CD4-positive, alpha-beta T cell treated with Interleukin-1 beta for 1 hour (primary cell): ENCODE measurements around the gene NCOA1.
"Not testable (repeated sequence)": the region's sequence is repeated elsewhere in the genome, so short reads cannot be mapped to it uniquely, and the experiment has no call there.

Source experiments
- DNase-seq, 2 donors: peaks; one replicate each; pipeline ENCODE4 v3.0.0-alpha.2; 2020 to 2022

The NCOA1 gene

DNA sequence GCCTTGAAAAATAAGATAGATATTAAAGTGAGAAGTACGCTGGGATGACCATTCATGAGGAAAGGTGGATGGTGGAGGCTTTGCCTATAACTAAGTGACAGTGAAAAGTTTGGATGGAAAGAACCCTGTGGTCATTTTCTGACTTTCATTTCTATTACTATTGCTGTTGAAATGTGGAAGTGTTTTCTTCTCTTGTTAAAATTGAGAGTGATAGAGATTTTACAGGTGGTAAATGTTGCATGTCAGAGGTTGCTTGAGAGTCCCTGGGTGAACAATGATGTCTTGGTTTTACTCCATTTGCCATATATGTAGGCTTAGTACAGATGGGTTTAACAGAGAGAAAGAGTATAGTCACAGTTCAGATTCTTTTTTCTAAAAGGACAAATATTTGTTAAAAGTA is 18.4 kb downstream of the NCOA1 start:
- DNase-seq = no peak

DNA sequence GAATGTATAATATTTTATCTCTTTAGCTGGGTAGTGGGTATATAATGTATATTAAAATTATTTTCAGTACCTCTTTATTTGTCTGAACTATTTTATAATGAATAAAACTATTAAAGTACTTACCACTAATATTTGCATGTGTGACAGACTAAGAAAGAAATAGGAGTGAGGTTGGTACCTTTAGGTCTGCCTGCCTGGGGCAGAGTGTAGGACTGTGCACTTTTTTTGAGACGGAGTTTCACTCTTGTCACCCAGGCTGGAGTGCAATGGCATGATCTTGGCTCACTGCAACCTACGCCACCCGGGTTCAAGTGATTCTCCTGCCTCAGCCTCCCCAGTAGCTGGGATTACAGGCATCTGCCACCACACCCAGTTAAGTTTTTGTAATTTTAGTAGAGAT is 18.8 kb downstream of the NCOA1 start:
- DNase-seq = no peak

DNA sequence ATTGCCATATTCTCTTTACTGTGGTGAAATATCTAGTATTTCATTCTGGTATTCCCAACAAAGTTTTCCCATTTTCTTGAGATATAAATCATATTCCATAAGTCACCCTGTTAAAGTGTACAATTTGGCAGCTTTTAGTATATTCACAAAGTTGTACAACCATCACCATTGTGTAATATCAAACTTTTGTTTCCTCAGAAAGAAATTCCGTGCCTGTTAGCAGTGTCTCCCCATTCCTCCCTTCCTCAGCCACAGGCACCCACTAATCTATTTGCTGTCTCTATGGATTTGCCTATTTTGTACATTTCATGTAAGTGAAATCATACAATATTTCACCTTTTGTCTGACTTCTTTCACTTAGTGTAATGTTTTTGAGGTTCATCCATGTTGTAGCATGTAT is 19.7 kb downstream of the NCOA1 start:
- DNase-seq = no peak

DNA sequence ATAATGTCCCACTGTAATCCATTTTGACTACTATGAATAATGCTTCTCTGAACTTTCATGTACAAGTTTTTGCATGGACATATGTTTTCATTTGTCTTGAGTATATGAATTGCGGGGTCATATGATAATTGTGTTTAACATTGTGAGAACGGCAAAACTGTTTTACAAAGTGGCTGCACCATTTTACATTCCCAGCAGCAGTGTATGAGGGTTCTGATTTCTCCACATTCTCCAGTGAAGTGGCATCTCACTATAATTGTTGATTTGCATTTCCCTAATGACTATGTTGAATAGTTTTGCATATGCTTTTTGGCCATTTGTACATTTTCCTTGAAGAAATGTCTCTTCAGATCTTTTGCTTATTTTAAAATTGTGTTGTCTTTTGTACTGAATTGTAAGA is 20.1 kb downstream of the NCOA1 start:
- DNase-seq = no peak

DNA sequence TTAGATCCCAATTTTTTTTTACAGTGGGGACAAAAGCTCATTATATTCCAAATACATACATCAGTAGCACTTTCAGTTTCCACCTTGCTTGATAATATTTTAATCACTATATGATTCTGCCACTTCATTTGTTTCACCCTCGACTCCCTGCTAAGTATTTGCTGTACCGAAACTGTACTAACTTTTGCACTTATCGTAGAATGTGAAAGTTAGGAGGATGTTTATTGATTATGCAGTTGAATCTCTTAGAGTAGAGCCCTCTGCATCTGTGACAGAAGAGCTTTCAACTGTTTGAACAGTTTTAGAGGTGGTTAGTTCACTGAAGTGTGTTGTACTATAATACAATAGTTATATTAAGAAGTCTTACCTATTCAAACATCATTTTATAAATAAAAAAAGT is 20.8 kb downstream of the NCOA1 start:
- no peak for DNase-seq

DNA sequence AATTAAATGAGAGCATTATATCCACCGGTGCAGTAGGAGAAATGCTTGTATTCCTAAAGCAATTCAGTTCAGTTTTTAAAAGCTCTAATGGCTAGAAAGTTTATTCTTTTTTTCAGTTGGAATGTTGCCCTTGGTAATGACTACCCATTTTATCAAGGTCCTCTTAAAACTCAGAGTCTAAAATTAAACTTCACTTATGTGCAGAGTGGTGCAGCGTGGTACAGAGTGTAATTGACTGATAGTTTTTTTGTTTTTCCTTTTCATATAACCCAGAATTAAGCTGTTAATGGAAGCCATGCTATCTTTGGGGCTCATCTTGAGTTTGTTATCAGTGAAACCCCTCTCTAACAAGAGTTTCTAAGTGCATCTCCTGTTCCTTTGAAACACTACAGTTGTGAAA is 21.4 kb downstream of the NCOA1 start:
- no peak for DNase-seq

DNA sequence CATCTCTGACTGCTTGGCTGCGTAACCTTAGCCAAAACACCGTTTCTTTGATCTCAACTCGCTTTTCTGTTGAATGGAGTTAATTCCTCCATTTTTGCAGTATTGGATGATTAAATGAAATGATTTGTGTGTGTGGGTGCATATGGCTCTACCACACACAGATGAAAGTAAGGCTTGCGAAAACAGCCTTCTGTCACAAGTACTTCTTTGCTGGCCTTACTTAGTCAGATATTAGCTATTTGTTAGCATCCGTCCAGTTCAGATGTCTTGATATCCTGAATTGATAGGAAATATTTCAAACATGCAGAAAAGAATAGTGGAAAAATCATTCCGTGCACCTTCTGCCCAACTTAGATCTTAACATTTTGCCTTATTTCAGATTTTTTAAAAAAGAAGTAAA is 21.8 kb downstream of the NCOA1 start:
- no peak for DNase-seq

DNA sequence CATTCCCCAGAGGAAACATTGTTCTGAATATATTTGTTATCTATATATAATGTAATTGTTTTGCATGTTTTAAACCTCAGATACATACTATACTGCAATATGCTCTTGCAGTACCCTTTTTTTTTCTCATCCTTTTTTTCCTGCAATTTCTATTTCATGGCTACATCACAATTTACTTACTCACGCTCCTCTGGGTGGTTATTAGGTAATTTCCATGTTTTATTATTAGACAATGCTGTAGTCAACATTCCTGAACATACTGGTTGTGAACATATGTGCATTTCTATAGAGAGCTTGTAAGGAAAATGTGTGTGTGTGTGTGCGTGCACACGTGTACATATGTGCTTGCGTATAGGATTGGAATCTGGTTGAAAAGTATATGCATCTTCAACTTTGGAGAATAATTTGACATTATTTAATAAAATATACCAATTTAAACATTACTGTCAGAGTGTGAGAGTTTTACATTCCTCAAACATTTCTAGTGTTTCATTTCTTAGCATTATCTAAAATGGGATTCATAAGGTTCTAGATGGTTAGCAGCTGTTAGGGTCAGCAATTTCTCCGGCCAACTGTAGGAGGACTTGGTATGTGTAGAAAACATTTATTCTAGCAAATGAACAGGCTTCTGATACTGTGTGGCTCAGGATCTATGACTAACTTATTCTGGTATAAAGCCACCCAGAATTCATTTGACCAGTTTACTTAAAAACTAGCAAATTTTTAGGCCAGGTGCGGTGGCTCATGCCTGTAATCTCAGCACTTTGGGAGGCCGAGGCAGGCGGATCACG is 22.4 kb downstream of the NCOA1 start:
- DNase-seq = no peak

DNA sequence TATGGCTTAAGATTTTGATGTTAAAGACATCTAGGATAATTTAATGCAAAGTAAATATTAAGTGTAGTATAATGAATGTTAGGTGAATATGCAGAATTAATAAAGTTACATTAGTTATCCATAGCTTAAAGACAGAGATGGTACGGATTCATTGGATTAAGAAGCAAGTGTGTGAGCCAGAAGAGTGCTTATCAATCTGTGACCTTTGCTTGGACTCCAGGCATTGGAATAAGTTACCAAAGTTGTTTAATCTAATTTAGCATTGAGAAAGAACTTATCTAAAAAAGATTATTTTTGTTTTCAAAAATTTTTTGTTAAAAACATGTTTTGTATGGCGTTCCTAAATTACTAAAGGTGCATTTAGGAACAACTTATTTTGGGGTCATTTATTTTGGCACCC is 23.8 kb downstream of the NCOA1 start:
- DNase-seq = no peak

DNA sequence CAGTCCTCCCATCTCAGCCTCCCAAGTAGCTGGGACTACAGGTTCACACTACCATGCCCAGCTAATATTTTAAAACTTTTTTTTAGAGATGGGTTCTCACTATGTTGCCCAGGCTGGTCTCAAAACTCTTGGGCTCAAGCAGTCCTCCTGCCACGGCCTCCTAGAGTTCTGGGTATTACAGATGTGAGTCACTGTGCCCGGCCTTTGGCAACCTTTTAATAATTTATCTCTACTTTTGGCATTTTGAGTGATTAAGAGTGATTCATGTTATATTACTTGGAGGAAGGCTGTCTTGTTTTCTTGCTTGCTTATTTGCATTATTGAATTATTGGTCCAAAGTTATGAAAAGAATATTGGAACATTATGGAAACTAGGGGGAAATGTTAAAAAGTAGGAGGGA is 24.3 kb downstream of the NCOA1 start:
- no peak for DNase-seq

DNA sequence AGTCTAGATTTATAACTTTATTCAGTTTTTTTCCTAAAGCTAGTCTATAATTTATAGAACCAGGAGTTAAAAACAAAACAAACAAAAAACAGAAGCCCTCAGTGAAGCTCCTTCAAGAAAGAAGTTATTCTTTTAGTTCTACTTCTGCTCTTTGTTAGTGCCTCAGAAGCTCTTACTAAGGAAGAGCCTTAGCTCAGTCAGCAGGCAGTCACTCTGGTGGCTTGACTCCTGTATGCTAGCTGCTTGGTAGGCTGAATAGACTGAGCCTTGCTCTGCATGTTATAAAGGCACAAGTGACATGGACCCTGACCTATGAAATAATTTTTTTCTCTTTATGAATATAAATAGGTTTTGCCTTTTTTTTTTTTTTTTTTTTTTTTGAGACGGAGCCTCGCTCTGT is 24.8 kb downstream of the NCOA1 start:
- no peak for DNase-seq

DNA sequence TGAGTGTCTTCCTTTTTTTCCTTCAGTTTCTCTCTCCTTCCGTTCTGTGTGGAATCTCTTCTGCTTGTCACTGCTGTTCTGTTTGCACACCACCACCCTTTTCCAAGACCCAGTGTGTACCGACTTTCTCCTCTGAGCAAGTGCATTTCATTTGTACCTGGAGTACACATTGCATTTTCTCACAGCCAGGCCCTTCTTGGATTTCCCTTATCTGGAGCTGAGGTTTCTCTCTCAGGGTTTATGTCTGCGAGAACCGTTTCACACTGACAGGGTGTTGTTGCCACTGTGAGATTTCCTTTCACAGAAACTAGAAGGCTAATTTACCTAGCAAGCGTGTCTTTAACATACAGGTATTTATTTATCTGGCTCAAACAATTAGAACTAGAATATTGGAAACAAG is 26.2 kb downstream of the NCOA1 start:
- DNase-seq = peak in 1 of 2 donors; percentile 14

DNA sequence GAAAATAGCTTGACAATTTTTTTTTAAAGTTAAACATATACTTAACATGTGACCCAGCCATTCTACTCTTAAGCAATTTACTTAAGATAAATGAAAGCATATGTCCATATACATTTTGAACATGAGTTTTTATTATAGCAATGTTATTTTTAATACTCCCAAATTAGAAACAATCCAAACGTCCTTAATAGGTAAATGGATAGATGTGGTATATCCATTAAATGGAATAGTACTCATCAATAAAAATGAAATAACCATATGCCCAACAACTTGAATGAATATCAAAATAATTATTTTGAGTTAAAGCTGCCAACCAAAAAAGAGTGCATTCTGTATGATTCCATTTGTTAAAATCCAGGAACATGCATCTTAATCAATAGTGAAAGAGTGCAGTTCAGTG is 29.1 kb downstream of the NCOA1 start:
- DNase-seq = no peak

DNA sequence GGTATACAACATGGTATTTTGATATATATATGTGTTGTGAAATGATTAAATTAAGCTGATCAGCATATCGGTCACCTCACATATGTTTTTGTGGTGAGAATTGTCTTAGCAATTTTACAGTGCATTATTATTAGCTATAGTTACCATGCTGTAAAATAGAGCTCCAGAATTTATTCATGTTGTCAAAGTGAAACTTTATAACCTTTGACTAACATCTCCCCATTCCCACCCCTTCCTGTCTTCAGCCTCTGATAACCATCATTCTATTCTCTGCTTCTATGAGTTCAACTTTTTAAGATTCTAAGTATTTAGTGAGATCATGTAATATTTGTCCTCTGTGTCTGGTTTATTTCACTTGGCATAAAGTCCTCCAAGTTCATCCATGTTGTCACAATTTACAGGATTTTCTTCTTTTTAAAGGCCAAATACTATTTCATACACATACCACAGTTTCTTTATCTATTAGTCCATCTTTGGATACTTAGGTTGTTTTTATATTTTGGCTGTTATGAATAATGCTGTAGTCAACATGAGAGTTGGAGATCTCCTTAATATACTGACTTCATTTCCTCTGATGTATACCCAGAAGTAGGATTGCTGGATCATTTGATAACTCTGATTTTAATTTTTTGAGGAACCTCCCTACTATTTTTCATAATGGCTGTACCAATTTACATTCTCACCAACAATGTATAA is 30.3 kb downstream of the NCOA1 start:
- no peak for DNase-seq

DNA sequence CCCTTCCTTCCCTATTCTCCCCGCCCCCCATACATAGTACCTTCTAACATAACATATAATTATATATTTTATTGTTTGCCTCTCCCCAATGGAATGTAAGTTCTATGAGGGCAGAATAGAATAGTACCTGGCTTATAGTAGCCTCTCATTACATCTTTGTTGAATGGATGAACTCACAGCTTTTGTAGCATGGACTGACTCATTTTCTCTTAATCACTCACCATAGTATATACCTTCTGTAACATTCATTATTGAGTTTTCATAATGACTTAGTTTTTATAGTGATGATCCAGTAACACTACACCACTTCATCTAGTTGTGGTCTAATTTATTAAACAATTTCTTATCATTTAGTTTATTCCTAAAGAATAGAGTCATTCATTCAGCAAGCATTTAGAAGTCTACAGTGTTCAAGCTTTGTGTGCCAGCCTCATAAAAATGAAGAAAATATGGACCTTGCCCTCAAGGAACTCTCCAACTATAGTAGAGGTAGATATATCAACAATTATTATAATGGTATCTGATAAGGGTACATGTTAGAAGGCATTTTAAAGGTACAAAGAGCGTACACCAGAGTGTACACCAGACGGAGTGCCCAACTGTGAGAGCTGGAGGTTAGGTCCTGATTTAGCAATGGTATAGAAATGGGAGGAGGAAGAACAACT is 31.1 kb downstream of the NCOA1 start:
- no peak for DNase-seq

DNA sequence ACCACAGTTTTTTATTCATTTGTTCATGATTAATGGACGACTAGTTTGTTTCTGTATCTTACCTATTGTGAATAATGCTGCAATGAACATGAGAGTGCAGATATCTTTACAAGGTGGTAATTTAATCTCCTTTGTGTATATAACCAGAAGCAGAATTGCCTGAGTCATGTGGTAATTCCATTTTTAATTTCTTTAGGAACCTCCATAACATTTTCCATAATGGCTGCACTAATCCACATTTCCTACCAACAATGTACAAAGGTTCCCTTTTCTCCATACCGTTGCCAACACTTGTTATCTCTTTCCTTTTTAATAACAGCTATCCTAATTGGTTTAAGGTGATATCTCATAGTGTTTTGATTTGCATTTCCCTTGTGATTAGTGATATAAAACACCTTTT is 36.5 kb downstream of the NCOA1 start:
- no peak for DNase-seq

DNA sequence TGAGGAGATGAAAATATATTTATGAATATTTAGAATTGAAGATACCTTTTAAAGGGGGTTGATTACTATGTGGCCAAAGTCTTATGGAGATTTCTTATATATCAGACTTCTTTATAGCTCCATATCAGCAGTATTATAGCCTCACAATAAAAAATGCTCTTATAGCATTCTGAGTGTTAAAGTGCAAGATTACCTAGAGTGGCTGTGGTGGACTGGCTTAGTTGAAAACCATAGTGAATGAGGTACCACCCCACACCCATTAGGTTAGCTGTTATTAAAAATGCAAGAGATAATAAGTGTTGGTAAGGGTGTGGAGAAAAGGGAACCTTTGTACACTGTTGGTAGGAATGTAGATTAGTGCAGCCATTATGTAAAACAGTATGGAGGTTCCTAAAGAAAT is 39.7 kb downstream of the NCOA1 start:
- DNase-seq = no peak

DNA sequence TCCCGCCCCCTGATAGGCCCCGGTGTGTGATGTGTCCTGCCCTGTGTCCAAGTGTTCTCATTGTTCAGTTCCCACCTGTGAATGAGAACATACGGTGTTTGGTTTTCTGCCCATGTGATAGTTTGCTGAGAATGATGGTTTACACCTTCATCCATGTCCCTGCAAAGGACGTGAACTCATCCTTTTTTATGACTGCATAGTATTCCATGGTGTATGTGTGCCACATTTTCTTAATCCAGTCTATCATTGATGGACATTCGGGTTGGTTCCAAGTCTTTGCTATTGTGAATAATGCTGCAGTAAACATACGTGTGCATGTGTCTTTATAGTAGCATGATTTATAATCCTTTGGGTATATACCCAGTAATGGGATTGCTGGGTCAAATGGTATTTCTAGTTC is 40.6 kb downstream of the NCOA1 start:
- not testable (repeated sequence) for DNase-seq

DNA sequence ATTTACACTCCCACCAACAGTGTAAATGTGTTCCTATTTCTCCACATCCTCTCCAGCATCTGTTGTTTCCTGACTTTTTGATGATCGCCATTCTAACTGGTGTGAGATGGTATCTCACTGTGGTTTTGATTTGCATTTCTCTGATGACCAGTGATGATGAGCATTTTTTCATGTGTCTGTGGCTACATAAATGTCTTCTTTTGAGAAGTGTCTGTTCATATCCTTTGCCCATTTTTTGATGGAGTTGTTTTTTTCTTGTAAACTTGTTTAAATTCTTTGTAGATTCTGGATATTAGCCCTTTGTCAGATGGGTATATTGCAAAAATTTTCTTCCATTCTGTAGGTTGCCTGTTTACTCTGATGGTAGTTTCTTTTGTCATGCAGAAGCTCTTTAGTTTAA is 41.0 kb downstream of the NCOA1 start:
- DNase-seq = not testable (repeated sequence)

DNA sequence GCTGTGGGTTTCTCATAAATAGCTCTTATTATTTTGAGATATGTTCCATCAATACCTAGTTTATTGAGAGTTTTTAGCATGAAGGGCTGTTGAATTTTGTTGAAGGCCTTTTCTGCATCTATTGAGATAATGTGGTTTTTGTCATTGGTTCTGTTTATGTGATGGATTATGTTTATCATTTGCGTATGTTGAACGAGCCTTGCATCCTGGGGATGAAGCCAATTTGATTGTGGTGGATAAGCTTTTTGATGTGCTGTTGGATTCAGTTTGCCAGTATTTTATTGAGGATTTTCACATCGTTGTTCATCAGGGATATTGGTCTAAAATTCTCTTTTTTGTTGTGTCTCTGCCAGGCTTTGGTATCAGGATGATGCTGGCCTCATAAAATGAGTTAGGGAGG is 42.5 kb downstream of the NCOA1 start:
- DNase-seq = not testable (repeated sequence)

DNA sequence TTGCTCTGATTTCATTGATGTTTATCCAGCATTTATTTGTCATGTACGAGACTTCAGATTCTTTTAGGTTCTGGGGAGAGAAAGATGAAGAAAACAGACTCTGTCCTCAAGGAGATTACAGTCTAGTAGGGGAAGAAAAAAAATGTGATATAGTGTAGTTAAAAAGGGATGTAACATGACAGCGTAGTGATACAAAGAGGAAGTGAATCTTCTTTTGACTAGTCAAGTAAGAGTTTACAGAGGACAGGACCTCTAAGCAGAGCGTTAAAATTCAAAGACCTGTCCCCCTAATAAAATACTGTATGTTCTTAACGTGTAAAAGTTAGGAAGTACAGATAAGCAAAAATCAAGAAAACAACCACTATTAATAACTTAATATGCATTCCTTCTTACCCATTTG is 47.7 kb downstream of the NCOA1 start:
- no peak for DNase-seq

DNA sequence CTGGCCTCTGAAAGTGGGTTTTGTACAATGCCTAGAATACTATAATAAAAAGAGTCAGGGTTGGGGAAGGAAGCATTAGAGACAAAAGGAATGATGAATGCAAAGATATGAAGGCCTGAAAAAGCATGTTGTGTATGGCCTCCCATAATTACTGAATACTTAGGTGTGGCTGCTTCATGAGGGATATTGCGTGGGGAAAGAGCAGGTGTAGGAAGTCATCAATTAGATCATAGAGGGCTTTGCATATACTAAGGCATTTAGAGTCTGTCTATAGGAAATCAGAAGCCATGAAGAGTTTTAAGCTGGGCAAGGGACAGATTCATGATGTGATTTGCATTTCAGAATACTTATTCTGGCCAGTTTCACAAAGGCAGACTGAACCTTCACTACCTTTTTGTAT is 48.2 kb downstream of the NCOA1 start:
- no peak for DNase-seq

DNA sequence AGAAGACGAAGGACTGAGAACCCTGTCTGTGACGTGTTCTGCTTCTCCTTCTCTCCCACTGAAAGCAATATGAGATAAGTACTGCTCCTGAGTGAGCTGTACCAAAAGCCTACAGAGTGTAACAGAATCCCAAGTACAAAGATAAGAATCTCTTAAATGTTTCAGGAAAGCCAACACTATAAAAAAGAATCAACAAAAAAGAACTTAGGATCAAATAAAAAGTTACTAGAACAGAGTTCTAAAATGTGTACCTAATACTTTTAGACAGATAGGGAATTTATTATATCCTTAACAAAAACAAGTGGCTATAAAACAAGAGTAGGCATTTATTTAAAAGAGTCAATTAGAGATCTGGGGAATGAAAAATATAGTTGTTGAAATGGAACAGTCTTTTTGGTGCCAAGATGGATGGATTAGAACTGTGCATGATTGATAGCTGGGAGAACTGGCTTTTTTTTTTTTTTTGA is 49.0 kb downstream of the NCOA1 start:
- DNase-seq = no peak

DNA sequence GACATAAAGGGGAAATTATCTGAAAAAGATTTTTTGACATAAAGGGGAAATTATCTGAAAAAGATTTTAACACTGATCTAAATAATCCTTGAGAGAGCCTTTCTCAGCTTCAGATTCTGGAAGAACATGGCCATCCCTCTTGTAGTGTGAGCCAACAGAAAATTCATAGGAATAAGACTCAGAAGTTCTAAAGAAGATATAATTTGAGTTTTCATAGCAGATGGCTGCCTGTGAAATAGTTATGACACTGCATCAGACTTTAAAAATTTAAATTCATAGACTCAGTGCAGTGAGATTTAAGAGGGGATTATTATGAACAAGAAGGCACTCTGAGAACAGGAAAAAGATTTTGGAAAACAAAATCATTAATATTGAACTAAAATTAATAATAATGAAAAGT is 50.6 kb downstream of the NCOA1 start:
- DNase-seq = no peak
